HG03103 (cell line): ENCODE measurements around the gene RARRES1.

Source experiments
- ATAC-seq: cut with Tn5 transposase; IDR thresholded peaks from one replicate; pipeline ENCODE4 v1.9.1; 2021; ENCODE audit warnings: low read depth; ENCODE audit not compliant: unreplicated experiment

The RARRES1 gene

GRCh38 chr3:158735296-158736033 lies 3.2 kb upstream of the RARRES1 start:
- no peak for ATAC-seq

- ATAC-seq = no peak
Observed at GRCh38 chr3:158733656-158734055, 1.4 kb upstream of the RARRES1 start.

- ATAC-seq = no peak
Observed at GRCh38 chr3:158732856-158733200, 571 bp upstream of the RARRES1 start.

- no peak for ATAC-seq
Observed at GRCh38 chr3:158731486-158731885, 771 bp downstream of the RARRES1 start.

- ATAC-seq = no peak
Observed at GRCh38 chr3:158728851-158729250, 3.4 kb downstream of the RARRES1 start.

- no peak for ATAC-seq
Observed at GRCh38 chr3:158728061-158728377, 4.2 kb downstream of the RARRES1 start.

GRCh38 chr3:158727206-158728060 lies 4.8 kb downstream of the RARRES1 start:
- ATAC-seq = peak; percentile 46

GRCh38 chr3:158725348-158726011 lies 6.8 kb downstream of the RARRES1 start:
- no peak for ATAC-seq

- ATAC-seq = no peak
Observed at GRCh38 chr3:158723991-158724390, 8.3 kb downstream of the RARRES1 start.

GRCh38 chr3:158722108-158722507 lies 10.1 kb downstream of the RARRES1 start:
- no peak for ATAC-seq

GRCh38 chr3:158718490-158719170 lies 13.6 kb downstream of the RARRES1 start:
- ATAC-seq = no peak

- ATAC-seq = no peak
Observed at GRCh38 chr3:158717576-158717975, 14.7 kb downstream of the RARRES1 start.

GRCh38 chr3:158713094-158713499 lies 19.2 kb downstream of the RARRES1 start:
- ATAC-seq = no peak

GRCh38 chr3:158712443-158712842 lies 19.8 kb downstream of the RARRES1 start:
- ATAC-seq = no peak

GRCh38 chr3:158711886-158712285 lies 20.4 kb downstream of the RARRES1 start:
- no peak for ATAC-seq

GRCh38 chr3:158710601-158711000 lies 21.7 kb downstream of the RARRES1 start:
- ATAC-seq = no peak

GRCh38 chr3:158709666-158710083 lies 22.6 kb downstream of the RARRES1 start:
- ATAC-seq = no peak

GRCh38 chr3:158703566-158703965 lies 28.7 kb downstream of the RARRES1 start:
- ATAC-seq = no peak

GRCh38 chr3:158702815-158703481 lies 29.3 kb downstream of the RARRES1 start:
- no peak for ATAC-seq

GRCh38 chr3:158701420-158702065 lies 30.7 kb downstream of the RARRES1 start:
- ATAC-seq = no peak
